ENCODE measurements around the gene ATG2B.
A peak's percentile ranks its signal among the peaks of the same experiment; 100 is the strongest.

The ATG2B gene

DNA sequence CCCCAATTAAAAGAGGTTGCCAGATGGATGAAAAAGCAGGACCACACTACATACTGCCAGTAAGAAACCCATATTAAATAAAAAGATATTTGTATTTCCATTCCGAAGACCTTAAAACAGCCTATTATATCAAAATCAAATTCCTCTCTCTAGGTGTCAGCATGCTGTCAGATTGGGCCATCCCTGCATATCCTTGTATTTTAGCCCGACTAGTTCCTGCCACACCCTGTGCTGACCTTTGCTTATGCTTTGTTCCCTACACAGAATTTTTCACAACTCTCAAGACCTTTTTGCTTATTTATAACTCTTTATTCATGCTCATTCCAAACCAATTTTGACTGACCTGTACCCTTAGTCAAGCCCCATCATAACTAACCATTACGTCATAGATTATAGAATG is 13.0 kb upstream of the ATG2B start:
- TF ChIP-seq, protein P1, sequence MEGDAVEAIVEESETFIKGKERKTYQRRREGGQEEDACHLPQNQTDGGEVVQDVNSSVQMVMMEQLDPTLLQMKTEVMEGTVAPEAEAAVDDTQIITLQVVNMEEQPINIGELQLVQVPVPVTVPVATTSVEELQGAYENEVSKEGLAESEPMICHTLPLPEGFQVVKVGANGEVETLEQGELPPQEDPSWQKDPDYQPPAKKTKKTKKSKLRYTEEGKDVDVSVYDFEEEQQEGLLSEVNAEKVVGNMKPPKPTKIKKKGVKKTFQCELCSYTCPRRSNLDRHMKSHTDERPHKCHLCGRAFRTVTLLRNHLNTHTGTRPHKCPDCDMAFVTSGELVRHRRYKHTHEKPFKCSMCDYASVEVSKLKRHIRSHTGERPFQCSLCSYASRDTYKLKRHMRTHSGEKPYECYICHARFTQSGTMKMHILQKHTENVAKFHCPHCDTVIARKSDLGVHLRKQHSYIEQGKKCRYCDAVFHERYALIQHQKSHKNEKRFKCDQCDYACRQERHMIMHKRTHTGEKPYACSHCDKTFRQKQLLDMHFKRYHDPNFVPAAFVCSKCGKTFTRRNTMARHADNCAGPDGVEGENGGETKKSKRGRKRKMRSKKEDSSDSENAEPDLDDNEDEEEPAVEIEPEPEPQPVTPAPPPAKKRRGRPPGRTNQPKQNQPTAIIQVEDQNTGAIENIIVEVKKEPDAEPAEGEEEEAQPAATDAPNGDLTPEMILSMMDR (IDR thresholded peaks at IDR 0.05; ENCODE audit: insufficient read depth, low read depth, low read length, missing control alignments) = no peak
- peak; percentile 28 for DNase-seq (ENCODE audit: low read depth)
- H3K4me3 ChIP-seq (ENCODE audit: low read length) = no peak overlapping the region

GRCh38 chr14:96373538-96373937 is 10.4 kb upstream of the ATG2B start:
- TF ChIP-seq, protein P1 (IDR thresholded peaks at IDR 0.05; ENCODE audit: insufficient read depth, low read depth, low read length, missing control alignments) = no peak
- H3K4me3 ChIP-seq (ENCODE audit: low read length) = no peak overlapping the region
- DNase-seq (ENCODE audit: low read depth) = no peak

DNA sequence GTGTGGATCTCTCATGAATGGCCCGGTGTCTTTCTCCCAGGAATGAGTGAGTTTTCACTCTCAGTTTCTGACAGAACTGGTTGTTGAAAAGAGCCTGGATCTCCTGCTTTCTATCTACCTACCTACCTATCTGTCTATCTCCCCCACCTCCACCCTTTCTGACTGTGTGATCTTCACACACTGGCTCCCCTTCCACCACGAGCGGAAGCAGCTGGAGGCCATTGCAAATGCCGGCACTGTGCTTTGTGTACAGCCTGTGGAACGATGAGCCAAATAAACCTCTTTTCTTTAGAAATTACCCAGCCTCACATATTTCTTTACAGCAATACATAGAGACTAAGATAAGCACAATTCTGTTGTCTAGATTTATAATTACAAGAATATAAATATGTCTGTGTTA is 7.4 kb upstream of the ATG2B start:
- no peak for DNase-seq (ENCODE audit: low read depth)
- TF ChIP-seq, protein P1 (IDR thresholded peaks at IDR 0.05; ENCODE audit: insufficient read depth, low read depth, low read length, missing control alignments) = no peak

GRCh38 chr14:96368534-96368933 is 5.4 kb upstream of the ATG2B start:
- no peak overlapping the region for H3K4me3 ChIP-seq (ENCODE audit: low read length)
- TF ChIP-seq, protein P1 (IDR thresholded peaks at IDR 0.05; ENCODE audit: insufficient read depth, low read depth, low read length, missing control alignments) = no peak
- no peak for DNase-seq (ENCODE audit: low read depth)

More for the DNA sequence above, 7.4 kb upstream of the ATG2B start:
- H3K4me3 ChIP-seq (ENCODE audit: low read length) = no peak overlapping the region

- TF ChIP-seq, protein P1 (IDR thresholded peaks at IDR 0.05; ENCODE audit: insufficient read depth, low read depth, low read length, missing control alignments) = no peak
- H3K4me3 ChIP-seq (ENCODE audit: low read length) = no peak overlapping the region
- no peak for DNase-seq (ENCODE audit: low read depth)
These were observed 1.8 kb upstream of the ATG2B start for GRCh38 chr14:96364962-96365361.

DNA sequence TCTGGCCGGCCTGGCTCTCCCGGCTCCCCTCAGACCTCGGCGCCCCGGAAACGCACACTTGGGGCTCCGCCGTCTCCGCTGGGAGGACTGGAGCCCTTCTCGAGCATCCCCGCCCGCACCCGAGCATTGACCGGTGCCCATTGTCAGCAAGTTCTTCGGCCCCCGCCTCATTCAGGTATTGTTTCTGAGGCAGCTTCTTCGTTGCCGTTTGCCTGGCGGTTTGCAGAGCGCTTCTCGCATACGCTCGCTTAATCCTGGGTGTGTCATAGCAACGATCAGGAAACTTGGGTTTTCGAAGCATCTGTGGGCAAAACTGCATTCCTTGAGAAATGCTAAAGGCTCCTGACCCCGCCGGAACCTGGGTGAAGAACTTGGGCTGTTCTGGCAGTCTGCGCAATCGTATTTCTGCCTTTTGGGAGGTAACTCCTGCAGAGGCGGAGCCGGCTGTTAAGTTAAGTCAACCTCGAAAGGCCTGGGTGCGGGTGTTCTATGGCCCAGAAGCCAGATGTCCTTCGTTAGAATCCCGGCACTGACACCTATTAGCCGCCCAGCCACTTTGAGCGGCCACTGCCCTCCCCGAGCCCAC is 703 bp upstream of the ATG2B start:
- TF ChIP-seq, protein P1 (IDR thresholded peaks at IDR 0.05; ENCODE audit: insufficient read depth, low read depth, low read length, missing control alignments) = no peak
- H3K4me3 ChIP-seq (ENCODE audit: low read length) = peak overlapping the region; percentile 86
- peak; percentile 68 for DNase-seq (ENCODE audit: low read depth)
